DOHH2 (cell line): ENCODE results near the gene CHI3L2.

Experiments used
- CTCF ChIP-seq: fragments of 200-600 bp; sonication (generic); IDR thresholded peaks from one replicate; pipeline ENCODE4 v1.5.1; 2014; ENCODE audit warnings: antibody characterized with exemption, mild to moderate bottlenecking, low read depth, low read length; ENCODE audit not compliant: poor library complexity, severe bottlenecking
- EZH2phosphoT487 ChIP-seq: fragments of 200-600 bp; sonication (generic); IDR thresholded peaks from 2 replicates; pipeline ENCODE4 v1.6.1; 2017; ENCODE audit warnings: borderline replicate concordance, mild to moderate bottlenecking, antibody characterized with exemption, low read length, moderate library complexity, mixed read lengths

DNA sequence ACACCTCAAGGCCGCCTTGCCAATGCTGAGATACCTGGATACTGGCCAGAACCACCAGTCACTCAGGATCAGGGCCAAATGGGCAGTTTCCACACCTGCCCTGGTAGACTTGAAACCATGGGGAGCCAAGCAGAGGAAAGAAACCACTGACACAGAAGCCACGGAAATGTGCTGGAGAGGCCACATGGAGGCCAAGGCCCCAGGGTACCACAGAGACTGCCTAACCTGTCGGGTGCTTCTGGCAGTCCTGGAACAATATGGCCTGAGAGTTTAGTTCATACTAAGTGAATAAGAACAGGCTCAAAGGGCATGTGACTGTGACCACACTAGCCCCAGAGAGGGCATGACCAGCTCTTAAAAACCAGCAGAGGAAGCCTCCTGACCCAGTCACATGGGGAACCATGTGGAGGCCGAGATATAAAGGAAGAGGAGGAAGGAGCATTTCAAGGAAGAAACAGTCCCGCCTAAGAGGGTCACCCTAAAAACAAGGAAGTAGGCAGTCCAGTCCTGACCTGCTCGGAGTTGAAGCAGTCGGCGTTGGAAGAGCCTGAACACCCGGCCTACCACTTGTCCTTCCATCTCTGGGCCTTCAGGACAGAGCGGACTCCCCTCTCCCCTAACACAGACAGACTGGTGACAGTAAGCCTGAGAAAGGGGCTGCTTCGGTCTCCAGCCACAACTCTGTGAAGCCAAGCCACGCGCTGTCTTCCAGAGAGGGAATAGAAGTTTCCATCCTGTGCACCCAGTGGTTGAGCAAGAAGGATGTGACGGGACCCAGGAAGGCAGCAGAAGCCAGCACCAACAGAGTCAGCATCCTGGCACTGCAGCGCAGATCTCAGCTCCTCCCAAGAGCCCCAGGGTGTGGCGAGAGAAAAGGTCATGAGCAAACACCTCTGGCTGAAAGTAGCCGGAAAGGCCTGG, 27.4 kb upstream of the CHI3L2 start, which contains the start of gene DENND2D:
- TF ChIP-seq CTCF (no peak), EZH2phosphoT487 (no peak)
